HG02798 (cell line): Measurements from ENCODE around the gene CADM1.

Experiments used
- ATAC-seq: cut with Tn5 transposase; IDR thresholded peaks from one replicate; pipeline ENCODE4 v1.9.1; 2021; ENCODE audit warnings: mild to moderate bottlenecking; ENCODE audit not compliant: unreplicated experiment, poor library complexity

The CADM1 gene

DNA sequence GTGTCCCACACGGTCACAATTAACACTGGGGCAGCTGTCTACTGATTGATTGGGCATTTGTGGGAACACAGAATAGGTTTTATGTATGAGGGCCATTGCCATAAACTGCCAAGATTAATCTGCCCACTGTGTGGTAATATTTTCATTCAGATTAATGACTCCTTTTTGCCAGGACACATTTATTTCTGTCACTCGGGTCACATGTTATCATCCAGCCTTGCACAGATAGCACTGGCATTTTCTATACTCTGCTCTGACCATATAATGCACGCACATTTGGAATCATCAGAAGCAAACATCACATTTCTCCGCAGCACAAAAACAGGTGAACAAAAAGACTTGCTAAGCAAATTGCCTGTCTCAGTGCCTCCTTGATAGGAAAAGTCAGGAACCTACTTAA, 138.3 kb downstream of the CADM1 start:
- no peak for ATAC-seq

- no peak for ATAC-seq
Observed at GRCh38 chr11:115364896-115365295, 139.3 kb downstream of the CADM1 start.

DNA sequence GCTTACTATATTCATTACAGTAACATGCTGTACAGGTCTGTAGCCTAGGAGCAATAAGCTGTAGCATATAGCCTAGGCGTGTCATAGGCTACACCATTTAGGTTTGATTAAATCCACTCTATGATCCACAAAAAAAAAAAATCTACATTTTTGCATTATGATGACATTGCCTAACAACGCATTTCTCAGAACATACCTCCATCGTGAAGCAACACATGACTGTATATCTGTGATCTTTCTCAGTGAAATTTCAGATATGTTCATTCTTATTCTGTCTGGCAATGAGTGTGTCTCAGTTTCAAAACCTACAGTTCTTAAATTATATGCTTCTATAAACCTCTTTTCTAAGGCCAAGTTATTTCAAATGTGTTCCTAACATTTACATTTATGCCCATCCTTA, 140.3 kb downstream of the CADM1 start:
- ATAC-seq = no peak

DNA sequence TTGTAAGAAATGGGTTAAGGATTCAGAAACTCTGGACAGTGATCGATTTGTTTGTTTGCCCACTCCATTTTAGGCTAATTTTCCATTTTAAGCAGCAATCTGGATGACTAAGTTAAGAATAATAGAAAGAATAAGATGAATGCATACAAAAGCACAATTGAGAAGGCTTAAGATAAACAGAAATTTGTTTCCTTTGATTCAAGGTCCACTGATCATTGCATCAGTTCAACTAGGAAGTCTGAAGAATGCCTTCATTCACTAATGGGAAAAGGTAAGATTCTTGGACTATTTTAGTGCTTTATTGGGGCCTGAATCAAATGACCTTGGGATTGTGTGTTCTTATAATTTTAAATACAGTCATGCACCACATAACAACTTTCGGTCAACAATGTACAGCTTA, 140.8 kb downstream of the CADM1 start:
- no peak for ATAC-seq

GRCh38 chr11:115362997-115363396, 141.2 kb downstream of the CADM1 start:
- no peak for ATAC-seq

DNA sequence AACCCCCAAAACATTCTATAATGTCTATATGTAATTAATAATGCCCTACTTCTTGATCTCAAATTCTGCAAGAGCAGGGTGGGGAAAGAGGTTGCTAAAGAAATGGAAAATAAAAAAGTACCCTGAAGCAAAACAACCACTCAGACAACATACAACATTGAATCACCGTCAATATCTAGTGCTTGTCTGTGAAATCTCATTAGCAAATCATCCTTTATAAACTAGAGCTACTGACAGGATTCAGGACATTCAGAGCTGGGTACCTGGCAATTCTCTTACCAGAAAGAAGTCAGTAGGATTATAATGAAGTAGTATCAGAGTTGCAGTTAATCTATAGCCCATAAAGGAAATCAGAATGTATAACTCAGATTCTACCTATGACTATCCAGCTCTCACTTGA, 143.2 kb downstream of the CADM1 start:
- ATAC-seq = no peak

DNA sequence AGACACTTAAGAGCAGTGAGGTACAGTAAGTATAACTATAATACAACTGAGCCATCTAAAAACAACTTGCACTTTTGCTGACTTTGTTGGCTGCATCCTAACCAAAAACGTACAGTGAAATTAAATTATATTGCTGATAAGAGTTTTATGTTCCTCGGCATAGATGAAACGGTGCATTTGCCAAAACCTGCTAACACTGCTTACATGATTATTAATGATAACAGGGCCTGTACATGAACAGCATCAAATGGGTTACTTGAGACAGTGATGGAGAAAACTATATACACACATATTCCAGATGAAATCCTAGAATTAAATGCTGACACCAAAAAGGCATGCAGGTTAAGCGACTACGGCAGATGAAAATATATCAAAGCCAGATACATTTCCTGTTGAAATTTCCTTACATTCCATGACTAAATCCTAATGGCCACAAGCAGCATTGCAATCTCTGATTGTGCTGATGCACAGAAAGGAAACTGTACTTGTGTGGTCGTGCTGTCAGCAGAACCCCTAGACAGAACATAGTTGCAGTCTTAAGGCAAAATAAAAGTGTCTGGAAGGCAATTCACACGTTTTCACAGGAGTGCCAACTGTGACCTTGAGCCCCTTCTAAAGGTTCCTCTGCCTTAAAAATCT, 143.9 kb downstream of the CADM1 start:
- no peak for ATAC-seq

DNA sequence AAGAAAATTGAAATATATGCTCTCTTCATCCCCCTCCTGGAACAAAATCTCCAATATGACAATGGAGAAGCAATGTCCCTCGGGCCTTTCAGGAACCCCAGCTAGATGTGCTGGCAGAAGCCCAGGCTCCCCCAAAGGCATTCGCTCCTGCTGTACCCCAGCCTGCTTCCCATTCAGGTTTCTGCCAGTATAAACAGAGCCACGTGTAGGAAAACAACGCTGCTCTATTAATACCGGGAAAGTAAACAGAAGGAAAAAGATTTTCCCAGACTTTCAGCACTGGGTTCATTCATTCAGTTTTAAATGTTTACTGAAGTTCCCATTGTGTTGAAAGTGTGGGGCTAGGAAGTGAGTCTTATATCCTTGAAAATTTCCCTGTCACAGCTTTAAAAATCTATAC, 147.1 kb downstream of the CADM1 start:
- ATAC-seq = no peak

DNA sequence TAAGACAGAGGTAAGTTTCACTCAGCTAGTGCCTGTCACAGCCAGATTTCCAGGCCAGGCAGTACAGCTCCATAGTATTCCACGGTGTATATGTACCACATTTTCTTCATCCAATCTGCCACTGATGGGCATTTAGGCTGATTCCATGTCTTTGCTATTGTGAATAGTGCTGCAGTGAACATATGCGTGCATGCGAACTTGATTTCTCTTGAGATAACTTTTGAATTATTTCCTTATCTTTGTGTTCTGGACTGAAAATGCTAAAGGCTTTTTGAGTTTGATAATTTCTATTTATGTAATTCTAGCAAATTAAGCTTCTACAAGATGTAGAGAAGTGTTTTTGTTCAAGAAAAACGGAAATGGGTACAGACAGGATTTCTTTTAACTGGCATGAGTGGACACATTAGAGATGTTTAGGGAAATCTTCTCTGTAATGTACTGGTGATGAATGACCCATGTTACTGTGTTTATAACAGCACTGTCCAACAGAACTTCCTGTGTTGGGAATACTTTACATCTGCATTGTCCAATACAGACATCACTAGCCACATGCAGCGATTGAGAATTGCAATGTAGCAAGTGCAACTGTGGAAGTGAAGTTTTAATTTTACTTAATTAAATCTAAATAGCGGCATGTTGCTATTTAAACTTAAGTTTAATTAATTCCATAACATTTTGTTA, 151.3 kb downstream of the CADM1 start:
- ATAC-seq = no peak

DNA sequence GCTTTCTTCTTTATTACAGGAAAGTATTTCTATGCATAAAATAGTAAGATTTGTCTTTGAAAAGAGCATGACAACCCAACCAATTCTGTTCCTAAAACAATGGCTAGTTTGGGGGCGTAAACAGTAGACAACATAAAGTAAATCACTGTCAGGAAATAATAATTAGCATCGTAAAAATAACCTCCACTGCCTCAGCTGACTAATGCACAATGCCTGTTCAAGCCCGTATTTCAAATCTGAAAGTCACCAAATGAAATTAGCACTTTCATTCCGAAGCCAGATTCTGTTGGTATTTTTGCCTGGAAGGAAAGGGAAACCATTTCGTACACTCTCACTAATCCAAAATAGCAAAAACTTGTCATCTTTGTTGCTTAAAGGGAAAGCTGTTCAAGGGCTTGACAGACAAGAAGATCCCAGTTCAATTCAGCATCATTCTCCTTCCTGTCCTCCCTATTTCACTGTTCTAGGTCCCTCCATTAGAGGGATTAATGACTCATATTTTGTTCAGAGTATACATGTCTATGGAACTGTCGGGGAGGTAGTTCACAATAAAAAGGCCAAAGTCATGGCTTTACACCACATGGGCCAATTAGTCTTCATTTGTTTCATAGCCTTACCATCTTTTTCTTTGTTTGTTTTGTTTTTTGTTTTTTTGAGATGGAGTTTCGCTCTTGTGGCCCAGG, 154.7 kb downstream of the CADM1 start:
- no peak for ATAC-seq

DNA sequence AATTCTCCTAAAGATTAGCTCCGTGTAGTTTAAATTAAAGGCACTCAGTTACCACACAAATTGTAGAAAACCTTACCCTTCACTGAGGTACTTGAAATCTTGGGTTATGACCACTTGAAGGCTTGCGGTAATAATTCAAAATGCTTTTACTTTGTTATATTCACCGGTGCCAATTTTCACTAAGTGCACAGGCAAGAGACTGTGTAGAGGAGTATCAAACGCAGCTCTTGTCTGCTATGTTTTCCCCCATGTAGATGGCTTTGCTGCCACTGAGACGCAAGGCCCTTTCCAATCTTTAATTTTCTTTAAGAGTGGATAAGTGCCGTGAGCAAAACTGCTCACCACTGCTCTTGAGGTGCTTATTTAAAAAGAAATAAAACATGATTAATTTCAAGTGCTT, 155.8 kb downstream of the CADM1 start:
- ATAC-seq = no peak

- ATAC-seq = no peak
Observed at GRCh38 chr11:115347106-115347505, 157.1 kb downstream of the CADM1 start.

DNA sequence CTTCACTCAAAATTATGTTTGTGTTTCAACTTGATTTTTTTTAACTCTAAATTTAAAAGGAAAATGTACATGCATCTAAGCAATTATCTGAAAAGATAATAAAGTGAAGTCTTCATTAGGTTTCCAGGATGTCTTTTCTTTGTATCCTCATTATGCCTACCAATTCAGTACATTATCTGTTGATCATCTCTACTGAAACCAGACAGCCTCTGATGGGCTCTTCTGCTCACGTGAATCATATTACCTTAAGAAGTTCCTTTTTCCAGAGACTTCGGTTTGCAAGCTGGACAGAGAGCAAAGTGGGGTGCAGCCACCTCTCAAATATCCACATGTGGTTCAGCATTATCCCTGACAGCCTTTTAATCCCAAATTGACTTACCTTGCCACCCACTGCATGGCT, 158.4 kb downstream of the CADM1 start:
- no peak for ATAC-seq

DNA sequence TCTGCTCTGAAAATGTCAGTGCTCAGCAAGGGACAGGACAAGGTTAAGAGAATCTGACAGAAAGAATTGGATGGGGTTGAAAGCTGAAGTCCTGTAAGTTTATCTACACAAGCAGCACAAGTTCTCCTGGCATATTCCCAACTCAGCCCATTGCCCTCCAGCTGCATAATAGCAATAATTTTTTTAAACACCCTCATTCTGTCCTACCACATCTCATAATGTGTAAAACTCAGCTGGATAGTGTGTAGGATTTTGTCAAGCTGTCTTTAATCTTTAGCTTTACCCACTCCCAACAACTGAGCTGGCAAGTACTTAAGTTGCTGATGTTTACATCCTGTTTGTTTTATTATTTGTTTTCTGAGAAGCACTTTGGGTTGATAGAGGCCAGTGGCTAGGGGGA, 158.9 kb downstream of the CADM1 start:
- no peak for ATAC-seq

- ATAC-seq = no peak
Observed at GRCh38 chr11:115344846-115345245, 159.4 kb downstream of the CADM1 start.

GRCh38 chr11:115342142-115342541, 162.1 kb downstream of the CADM1 start:
- ATAC-seq = no peak

- no peak for ATAC-seq
Observed at GRCh38 chr11:115340874-115341273, 163.3 kb downstream of the CADM1 start.

GRCh38 chr11:115338476-115338875, 165.7 kb downstream of the CADM1 start:
- ATAC-seq = no peak

GRCh38 chr11:115334932-115335788, 169.1 kb downstream of the CADM1 start:
- ATAC-seq = no peak

GRCh38 chr11:115333949-115334348, 170.3 kb downstream of the CADM1 start:
- ATAC-seq = no peak

- ATAC-seq = no peak
Observed at GRCh38 chr11:115333121-115333520, 171.1 kb downstream of the CADM1 start.
